K562 (cell line): ENCODE measurements around the gene RAB31. TPM values are rescaled to one million over a fixed set of nuclear protein-coding genes. Genes with fewer than 3 reads are reported as not detected.
A peak's percentile ranks its signal among the peaks of the same experiment; 100 is the strongest.

Experiments
- ARHGAP35 ChIP-seq: fragments of 450-650 bp; IDR thresholded peaks from 2 replicates; pipeline ENCODE4 v1.6.1; 2018; ENCODE audit not compliant: partially characterized antibody
- HMGN3 ChIP-seq: IDR thresholded peaks from 2 replicates; pipeline ENCODE4 v1.6.1; 2011; ENCODE audit warnings: borderline replicate concordance, low read depth, mild to moderate bottlenecking, mixed read lengths, low read length; ENCODE audit not compliant: insufficient read length; ENCODE audit errors: extremely low read depth
- IFI16 ChIP-seq: fragments of 250-450 bp; sonication (Bioruptor Pico); IDR thresholded peaks from 2 replicates; pipeline ENCODE4 v2.1.2; 2022; ENCODE audit warnings: mild to moderate bottlenecking, inconsistent platforms
- LEF1 ChIP-seq: fragments of 450-650 bp; IDR thresholded peaks from 2 replicates; pipeline ENCODE4 v1.6.1; 2016; ENCODE audit warnings: mild to moderate bottlenecking
- MTA3 ChIP-seq: fragments of 450-650 bp; formaldehyde crosslinking; IDR thresholded peaks from 2 replicates; pipeline ENCODE4 v1.6.1; 2017; ENCODE audit warnings: mild to moderate bottlenecking, borderline replicate concordance
- NR2C1 ChIP-seq, 2 experiments: fragments of 450-650 bp; IDR thresholded peaks; 2 replicates each; pipeline ENCODE4 v1.6.1; 2017; ENCODE audit warnings: mild to moderate bottlenecking in 2 of 2, antibody characterized with exemption in 1 of 2, inconsistent platforms in 1 of 2, missing compliant biosample characterization in 1 of 2, missing genetic modification characterization in 1 of 2
- PURB ChIP-seq: sonication (generic); formaldehyde crosslinking; IDR thresholded peaks from 2 replicates; pipeline ENCODE4 v1.9.0; 2021; ENCODE audit warnings: low read depth, mild to moderate bottlenecking, missing genetic modification reagents
- RFX5 ChIP-seq: IDR thresholded peaks from 2 replicates; pipeline ENCODE4 v1.6.1; 2011; ENCODE audit warnings: low read depth, mild to moderate bottlenecking, improper control_type of control experiment, low read length
- SPI1 ChIP-seq: IDR thresholded peaks from 2 replicates; pipeline ENCODE4 v1.6.1; 2011; ENCODE audit warnings: low read depth, low read length, control low read depth, borderline replicate concordance
- SRSF9 ChIP-seq: fragments of 200-400 bp; formaldehyde crosslinking; IDR thresholded peaks from 2 replicates; pipeline ENCODE4 v1.6.1; 2017; ENCODE audit warnings: low read depth, low read length, borderline replicate concordance
- ZNF165 ChIP-seq: fragments of 250-450 bp; sonication (Bioruptor Pico); IDR thresholded peaks from 2 replicates; pipeline ENCODE4 v1.4.0; 2020; ENCODE audit warnings: borderline replicate concordance
- ZNF263 ChIP-seq: sonication (generic); formaldehyde crosslinking; IDR thresholded peaks from 2 replicates; pipeline ENCODE4 v1.8.0; 2022; ENCODE audit warnings: mild to moderate bottlenecking, missing genetic modification reagents, borderline replicate concordance
- ZNF407 ChIP-seq: fragments of 450-650 bp; IDR thresholded peaks from 2 replicates; pipeline ENCODE4 v1.6.1; 2016; ENCODE audit warnings: low read depth
- polyA plus RNA-seq, 8 experiments: library from polyadenylated mRNA; depleted of rRNA in 4 of 8; stranded (reverse) in 5 of 8; unstranded in 3 of 8; fragments of >200 nt; fragmentation: Nextera tagmentation in 2 of 8; fragmentation: Illumina TruSeq in 1 of 8; extraction: Ambion mirVana in 2 of 8; extraction: Trizol in 1 of 8; gene quantifications; 2 replicates each; pipeline versions ENCODE4 v1.2.1 to v1.2.3, GENCODE V29; 2011 to 2014; ENCODE audit warnings: inconsistent platforms in 1 of 8, missing spikeins in 1 of 8
- total RNA-seq, 7 experiments: library from RNA; depleted of rRNA in 6 of 7; stranded (reverse); fragments of >200 nt in 6 of 7; fragmentation: Illumina TruSeq in 2 of 7; extraction: Trizol in 2 of 7; gene quantifications; 2 replicates each; pipeline versions ENCODE4 v1.2.1 to v1.2.3, GENCODE V29; 2011 to 2021; ENCODE audit warnings: low replicate concordance in 1 of 7
- TF ChIP-seq, protein P1 (sequence below), 2 experiments: fragments of 250-450 bp in 1 of 2; fragments of 450-650 bp in 1 of 2; sonication (Bioruptor Pico) in 1 of 2; IDR thresholded peaks; 2 replicates each; pipeline versions ENCODE4 v1.6.1 to v1.8.0; 2016 to 2021; ENCODE audit warnings: mild to moderate bottlenecking in 2 of 2, moderate library complexity in 2 of 2, missing compliant biosample characterization in 1 of 2, missing genetic modification characterization in 1 of 2
- TF ChIP-seq, protein P2 (sequence below): IDR thresholded peaks from 2 replicates; pipeline ENCODE4 v1.6.1; 2011; ENCODE audit not compliant: insufficient read length; ENCODE audit errors: extremely low read depth
- TF ChIP-seq, protein P3 (sequence below): sonication (generic); formaldehyde crosslinking; IDR thresholded peaks from 2 replicates; pipeline ENCODE4 v1.8.0; 2022; ENCODE audit warnings: missing genetic modification reagents, mild to moderate bottlenecking, moderate library complexity, borderline replicate concordance

The RAB31 gene
- total and polyA plus RNA-seq, 9 of the 15 experiments (the other 6 are each of a cell fraction or from before 2014, with no cell fraction given), result 20.7 to 70.4 (median 41.3) TPM

- TF ChIP-seq ZNF407 (no peak), LEF1 (no peak), ZNF165 (no peak), MTA3 (no peak), ARHGAP35 (no peak), SPI1 (no peak), NR2C1 (IDR thresholded peaks at IDR 0.05) (no peak), NR2C1 (tag; IDR thresholded peaks at IDR 0.05) (peak; percentile 49; the same call in 1 of the 2 replicates), SRSF9 (no peak), PURB (no peak), RFX5 (peak; percentile 49; the same call in 1 of the 2 replicates), ZNF263 (CRISPR knock-in tag) (no peak), IFI16 (CRISPR knock-in tag) (no peak), HMGN3 (peak; percentile 89)
- TF ChIP-seq, protein P1, sequence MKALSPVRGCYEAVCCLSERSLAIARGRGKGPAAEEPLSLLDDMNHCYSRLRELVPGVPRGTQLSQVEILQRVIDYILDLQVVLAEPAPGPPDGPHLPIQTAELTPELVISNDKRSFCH (CRISPR knock-in tag; IDR thresholded peaks at IDR 0.05), result no peak
- TF ChIP-seq, protein P1 (tag; IDR thresholded peaks at IDR 0.05), result peak; percentile 74; the same call in 1 of the 2 replicates
- TF ChIP-seq, protein P2, sequence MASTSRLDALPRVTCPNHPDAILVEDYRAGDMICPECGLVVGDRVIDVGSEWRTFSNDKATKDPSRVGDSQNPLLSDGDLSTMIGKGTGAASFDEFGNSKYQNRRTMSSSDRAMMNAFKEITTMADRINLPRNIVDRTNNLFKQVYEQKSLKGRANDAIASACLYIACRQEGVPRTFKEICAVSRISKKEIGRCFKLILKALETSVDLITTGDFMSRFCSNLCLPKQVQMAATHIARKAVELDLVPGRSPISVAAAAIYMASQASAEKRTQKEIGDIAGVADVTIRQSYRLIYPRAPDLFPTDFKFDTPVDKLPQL, result no peak
- TF ChIP-seq, protein P3, sequence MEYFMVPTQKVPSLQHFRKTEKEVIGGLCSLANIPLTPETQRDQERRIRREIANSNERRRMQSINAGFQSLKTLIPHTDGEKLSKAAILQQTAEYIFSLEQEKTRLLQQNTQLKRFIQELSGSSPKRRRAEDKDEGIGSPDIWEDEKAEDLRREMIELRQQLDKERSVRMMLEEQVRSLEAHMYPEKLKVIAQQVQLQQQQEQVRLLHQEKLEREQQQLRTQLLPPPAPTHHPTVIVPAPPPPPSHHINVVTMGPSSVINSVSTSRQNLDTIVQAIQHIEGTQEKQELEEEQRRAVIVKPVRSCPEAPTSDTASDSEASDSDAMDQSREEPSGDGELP (CRISPR knock-in tag), result peak; percentile 85
Measured at GRCh38 chr18:9876867-9877654, 169.0 kb downstream of the RAB31 start (continued).
